Colonic mucosa (tissue), 4 donors: ENCODE measurements around the gene GPR37L1. TPM values are rescaled to one million over a fixed set of nuclear protein-coding genes. Genes with fewer than 3 reads are reported as not detected.

Experiments
- DNase-seq: peaks from one replicate; pipeline ENCODE4 v3.0.0-alpha.2; 2020
- H3K27ac ChIP-seq: fragments of 200-600 bp; one replicate; pipeline ENCODE4 v1.8.0; 2021
- H3K27me3 ChIP-seq: fragments of 200-600 bp; one replicate; pipeline ENCODE4 v1.8.0; 2021
- H3K36me3 ChIP-seq: fragments of 200-600 bp; one replicate; pipeline ENCODE4 v1.8.0; 2021
- H3K4me1 ChIP-seq: fragments of 200-600 bp; one replicate; pipeline ENCODE4 v1.8.0; 2021; ENCODE audit warnings: mild to moderate bottlenecking
- H3K4me3 ChIP-seq: fragments of 200-600 bp; one replicate; pipeline ENCODE4 v1.8.0; 2021
- H3K9ac ChIP-seq, 2 donors: one replicate each; pipeline ENCODE4 v1.7.0; 2013; ENCODE audit warnings: control low read depth in 2 of 2, low read depth in 2 of 2, low read length in 2 of 2
- H3K9me3 ChIP-seq: fragments of 200-600 bp; one replicate; pipeline ENCODE4 v1.8.0; 2021
- intact Hi-C: fragments of 100-400 bp; cut with DNase I; formaldehyde crosslinking; loops from one replicate; pipeline ENCODE4 v1.14.1; 2022
- total RNA-seq, 2 donors: library from RNA; stranded (reverse); fragmentation: NEBNext Ultra II Directional in 1 of 2; extraction: Animal tissue kit (Norgen Biotek cat#: 25700) in 1 of 2; gene quantifications; one replicate each; pipeline ENCODE4 v1.2.1, GENCODE V29; 2021
- TF ChIP-seq, protein P1 (sequence below): fragments of 200-600 bp; IDR thresholded peaks from one replicate; pipeline ENCODE4 v1.8.0; 2022; ENCODE audit warnings: antibody characterized with exemption, mild to moderate bottlenecking
- donor health status: healthy.
- donor health status: DM: no; HTN: no; CAD: no.
- donor health status: DM: no; HTN: no; CAD: no.

The GPR37L1 gene
- total RNA-seq, 2 donors from 2014 or later, result 1.6 to 3.1 TPM

DNA sequence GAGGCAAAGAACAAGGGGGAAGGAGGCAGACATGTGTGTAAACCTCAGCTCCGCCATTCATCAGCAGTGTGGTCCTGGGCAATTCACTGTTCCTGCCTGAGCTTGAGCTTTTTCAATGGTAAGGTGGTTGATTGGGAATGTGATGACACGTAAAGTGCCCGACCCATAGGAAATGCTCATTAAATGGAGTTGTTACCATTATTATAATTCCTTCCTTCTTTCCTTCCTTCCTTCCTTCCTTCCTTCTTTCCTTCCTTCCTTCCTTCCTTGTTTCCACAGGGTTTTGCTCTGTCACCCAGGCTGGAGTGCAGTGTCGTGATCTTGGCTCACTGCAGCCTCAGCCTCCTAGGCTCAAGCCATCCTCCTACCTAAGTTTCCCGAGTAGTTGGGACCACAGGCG, 4.3 kb downstream of the GPR37L1 start:
- H3K27me3 ChIP-seq, result no peaks in the 10 kb centered on the region
- no peaks in the 10 kb centered on the region for H3K4me1 ChIP-seq
- no peaks in the 10 kb centered on the region for H3K9me3 ChIP-seq
- H3K9ac ChIP-seq, result no peak overlapping the region
- TF ChIP-seq, protein P1, sequence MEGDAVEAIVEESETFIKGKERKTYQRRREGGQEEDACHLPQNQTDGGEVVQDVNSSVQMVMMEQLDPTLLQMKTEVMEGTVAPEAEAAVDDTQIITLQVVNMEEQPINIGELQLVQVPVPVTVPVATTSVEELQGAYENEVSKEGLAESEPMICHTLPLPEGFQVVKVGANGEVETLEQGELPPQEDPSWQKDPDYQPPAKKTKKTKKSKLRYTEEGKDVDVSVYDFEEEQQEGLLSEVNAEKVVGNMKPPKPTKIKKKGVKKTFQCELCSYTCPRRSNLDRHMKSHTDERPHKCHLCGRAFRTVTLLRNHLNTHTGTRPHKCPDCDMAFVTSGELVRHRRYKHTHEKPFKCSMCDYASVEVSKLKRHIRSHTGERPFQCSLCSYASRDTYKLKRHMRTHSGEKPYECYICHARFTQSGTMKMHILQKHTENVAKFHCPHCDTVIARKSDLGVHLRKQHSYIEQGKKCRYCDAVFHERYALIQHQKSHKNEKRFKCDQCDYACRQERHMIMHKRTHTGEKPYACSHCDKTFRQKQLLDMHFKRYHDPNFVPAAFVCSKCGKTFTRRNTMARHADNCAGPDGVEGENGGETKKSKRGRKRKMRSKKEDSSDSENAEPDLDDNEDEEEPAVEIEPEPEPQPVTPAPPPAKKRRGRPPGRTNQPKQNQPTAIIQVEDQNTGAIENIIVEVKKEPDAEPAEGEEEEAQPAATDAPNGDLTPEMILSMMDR, result no peak
- no peaks in the 10 kb centered on the region for H3K36me3 ChIP-seq
- no peak overlapping the region for H3K27ac ChIP-seq
- no peak overlapping the region for H3K4me3 ChIP-seq
- no peak for DNase-seq
- intact Hi-C loops, result no loop called here

DNA sequence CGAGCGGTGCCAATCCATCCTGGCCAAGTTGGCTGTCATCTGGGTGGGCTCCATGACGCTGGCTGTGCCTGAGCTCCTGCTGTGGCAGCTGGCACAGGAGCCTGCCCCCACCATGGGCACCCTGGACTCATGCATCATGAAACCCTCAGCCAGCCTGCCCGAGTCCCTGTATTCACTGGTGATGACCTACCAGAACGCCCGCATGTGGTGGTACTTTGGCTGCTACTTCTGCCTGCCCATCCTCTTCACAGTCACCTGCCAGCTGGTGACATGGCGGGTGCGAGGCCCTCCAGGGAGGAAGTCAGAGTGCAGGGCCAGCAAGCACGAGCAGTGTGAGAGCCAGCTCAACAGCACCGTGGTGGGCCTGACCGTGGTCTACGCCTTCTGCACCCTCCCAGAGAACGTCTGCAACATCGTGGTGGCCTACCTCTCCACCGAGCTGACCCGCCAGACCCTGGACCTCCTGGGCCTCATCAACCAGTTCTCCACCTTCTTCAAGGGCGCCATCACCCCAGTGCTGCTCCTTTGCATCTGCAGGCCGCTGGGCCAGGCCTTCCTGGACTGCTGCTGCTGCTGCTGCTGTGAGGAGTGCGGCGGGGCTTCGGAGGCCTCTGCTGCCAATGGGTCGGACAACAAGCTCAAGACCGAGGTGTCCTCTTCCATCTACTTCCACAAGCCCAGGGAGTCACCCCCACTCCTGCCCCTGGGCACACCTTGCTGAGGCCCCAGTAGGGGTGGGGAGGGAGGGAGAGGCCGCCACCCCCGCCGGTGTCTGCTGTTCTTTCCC, 5.3 kb downstream of the GPR37L1 start:
- no peak for DNase-seq
- no peak overlapping the region for H3K27ac ChIP-seq
- intact Hi-C loops, result no loop called here
- no peak overlapping the region for H3K4me3 ChIP-seq
- H3K9me3 ChIP-seq, result no peaks in the 10 kb centered on the region
- H3K4me1 ChIP-seq, result no peaks in the 10 kb centered on the region
- no peaks in the 10 kb centered on the region for H3K36me3 ChIP-seq
- TF ChIP-seq, protein P1, result no peak
- H3K9ac ChIP-seq, result no peak overlapping the region
- no peaks in the 10 kb centered on the region for H3K27me3 ChIP-seq

DNA sequence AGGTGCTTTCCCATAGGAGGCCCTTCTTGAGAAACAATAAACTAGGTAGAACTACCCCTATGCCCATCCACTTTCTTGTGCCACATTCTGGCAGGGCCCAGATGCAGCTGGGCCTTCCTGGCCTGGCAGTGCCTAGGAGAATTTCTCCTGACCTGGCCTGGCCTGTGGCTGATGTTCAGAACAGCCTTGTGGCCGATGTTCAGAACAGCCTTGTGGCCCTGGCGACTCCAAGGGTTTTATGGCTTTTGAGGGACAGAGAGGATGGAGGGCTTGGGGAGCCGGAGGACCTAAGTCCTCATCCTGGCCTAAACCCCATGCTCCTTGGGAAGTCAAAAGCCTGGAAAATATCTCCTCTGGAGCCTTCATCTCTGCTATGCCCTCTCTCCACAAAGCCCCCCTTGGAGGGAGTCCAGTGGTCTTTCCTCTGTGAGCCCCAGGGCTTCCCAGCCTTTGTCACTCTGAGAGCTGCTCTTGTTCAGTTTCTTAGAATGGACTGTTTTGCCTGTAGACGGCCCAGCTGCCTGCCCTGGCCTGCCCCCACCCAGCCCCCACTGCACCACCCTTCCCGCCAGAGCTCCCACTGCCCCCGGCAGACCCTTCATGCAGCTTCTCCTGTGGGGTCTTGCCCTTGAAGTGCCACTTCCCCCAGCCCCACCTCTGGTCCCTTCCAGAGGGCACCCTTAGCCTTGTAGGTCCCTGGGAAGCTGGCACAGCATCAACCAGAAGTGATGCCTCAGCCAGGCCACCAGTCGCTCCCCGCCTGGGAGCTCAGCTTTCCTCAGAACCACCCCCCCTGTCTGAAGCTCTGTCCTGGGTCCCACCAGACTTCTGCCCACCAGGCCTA, 7.0 kb downstream of the GPR37L1 start:
- intact Hi-C loops, result no loop called here
- H3K27me3 ChIP-seq, result no peaks in the 10 kb centered on the region
- no peak overlapping the region for H3K4me3 ChIP-seq
- H3K27ac ChIP-seq, result no peak overlapping the region
- no peak overlapping the region for H3K9ac ChIP-seq
- TF ChIP-seq, protein P1, result no peak
- H3K9me3 ChIP-seq, result no peaks in the 10 kb centered on the region
- peaks cover 4% of the 10 kb centered on the region for H3K36me3 ChIP-seq
- DNase-seq, result no peak
- no peaks in the 10 kb centered on the region for H3K4me1 ChIP-seq

DNA sequence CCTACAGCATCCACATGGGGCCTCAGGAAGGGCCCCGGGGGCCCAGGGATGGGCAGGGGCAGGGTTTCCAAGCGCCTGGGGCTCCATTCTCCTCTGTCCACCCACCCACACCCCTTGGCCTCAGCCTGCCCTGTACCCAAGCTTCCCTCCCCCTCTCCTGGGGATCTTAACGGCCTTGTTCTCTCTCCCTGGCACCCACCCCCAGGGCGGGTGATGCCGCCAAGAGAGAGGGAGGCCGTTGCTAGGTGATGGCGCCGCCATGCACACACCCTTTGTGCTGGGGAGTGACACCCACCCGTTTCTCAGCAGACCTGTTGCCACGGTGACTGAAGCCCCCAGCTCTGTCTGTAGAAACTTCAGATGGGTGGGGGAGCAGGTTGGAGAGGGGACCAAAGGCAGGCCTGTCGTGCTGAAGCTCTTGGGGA, 7.6 kb downstream of the GPR37L1 start:
- DNase-seq, result no peak
- no peak overlapping the region for H3K4me3 ChIP-seq
- no peak overlapping the region for H3K9ac ChIP-seq
- H3K4me1 ChIP-seq, result no peaks in the 10 kb centered on the region
- no peaks in the 10 kb centered on the region for H3K9me3 ChIP-seq
- no peak overlapping the region for H3K27ac ChIP-seq
- no peaks in the 10 kb centered on the region for H3K27me3 ChIP-seq
- H3K36me3 ChIP-seq, result peaks cover 8% of the 10 kb centered on the region
- intact Hi-C loops, result no loop called here
- TF ChIP-seq, protein P1, result no peak

DNA sequence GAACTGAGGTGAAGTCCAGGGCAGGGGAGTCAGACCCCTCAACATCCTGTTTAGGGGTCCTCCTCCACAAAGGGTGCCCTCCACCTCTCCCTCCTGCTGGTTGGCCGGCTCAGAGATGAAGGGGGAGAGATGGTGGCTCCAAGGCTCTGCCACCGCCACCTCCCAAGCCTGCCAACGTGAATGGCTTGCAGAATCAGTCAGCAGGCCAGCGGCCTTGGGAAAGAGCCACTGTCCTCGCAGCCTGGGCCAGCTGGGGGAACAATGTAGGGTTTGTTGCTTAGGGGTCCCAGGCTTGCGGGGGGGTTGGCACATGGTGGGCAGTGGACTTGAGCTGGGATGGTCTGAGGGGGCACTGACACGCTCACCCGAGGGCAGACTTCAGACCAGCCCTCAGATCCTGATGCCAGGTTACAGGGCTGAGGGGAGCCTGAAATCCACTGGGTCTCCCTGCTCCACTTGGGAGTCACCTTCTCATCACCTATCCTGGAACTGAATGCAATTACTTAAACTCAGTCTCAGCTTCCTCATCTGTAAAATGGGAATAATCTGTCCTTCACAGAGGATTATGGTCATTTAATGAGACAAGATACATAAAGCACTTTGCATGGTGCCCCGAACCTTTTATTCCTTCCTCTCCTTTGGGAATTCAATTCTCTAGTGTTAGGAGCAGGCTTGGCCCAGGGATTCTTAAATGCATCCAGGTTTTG, 8.3 kb downstream of the GPR37L1 start:
- H3K4me3 ChIP-seq, result no peak overlapping the region
- intact Hi-C loops, result no loop called here
- H3K36me3 ChIP-seq, result peaks cover 8% of the 10 kb centered on the region
- no peak overlapping the region for H3K9ac ChIP-seq
- H3K4me1 ChIP-seq, result no peaks in the 10 kb centered on the region
- H3K27ac ChIP-seq, result no peak overlapping the region
- no peaks in the 10 kb centered on the region for H3K9me3 ChIP-seq
- no peaks in the 10 kb centered on the region for H3K27me3 ChIP-seq
- DNase-seq, result no peak
- TF ChIP-seq, protein P1, result no peak
